ENCODE results near the gene PACSIN2. TPM values are rescaled to one million over a fixed set of nuclear protein-coding genes. Genes with fewer than 3 reads are reported as not detected.

Gene PACSIN2
- total and polyA plus RNA-seq, 10 of the 15 experiments (the other 5 are each of a cell fraction or from before 2014, with no cell fraction given) = 0.93 to 78.7 (median 46.8) TPM

DNA sequence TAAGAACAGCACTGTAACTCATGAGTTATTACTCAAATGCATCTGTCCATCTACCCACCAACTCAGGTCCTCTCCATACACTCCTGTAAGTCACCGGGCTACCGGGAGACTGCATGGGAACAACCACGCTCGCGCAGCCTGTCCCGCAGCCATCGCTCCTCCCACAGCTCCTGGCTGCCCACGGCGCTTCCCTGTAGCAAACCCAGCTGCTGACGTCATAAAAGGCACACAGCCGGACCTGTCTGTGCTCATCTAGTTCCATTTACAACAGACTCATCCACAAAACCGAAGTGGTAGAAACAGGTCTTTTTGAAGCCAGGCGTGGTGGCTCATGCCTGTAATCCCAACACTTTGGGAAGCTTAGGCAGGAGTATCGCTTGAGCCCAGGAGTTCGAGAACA, 23.4 kb upstream of the PACSIN2 start:
- in situ Hi-C loops (cut with MboI) = no loop called here
- no peak for DNase-seq (ENCODE audit: low read depth, low spot score)
- POLR2A ChIA-PET = no interaction called here

DNA sequence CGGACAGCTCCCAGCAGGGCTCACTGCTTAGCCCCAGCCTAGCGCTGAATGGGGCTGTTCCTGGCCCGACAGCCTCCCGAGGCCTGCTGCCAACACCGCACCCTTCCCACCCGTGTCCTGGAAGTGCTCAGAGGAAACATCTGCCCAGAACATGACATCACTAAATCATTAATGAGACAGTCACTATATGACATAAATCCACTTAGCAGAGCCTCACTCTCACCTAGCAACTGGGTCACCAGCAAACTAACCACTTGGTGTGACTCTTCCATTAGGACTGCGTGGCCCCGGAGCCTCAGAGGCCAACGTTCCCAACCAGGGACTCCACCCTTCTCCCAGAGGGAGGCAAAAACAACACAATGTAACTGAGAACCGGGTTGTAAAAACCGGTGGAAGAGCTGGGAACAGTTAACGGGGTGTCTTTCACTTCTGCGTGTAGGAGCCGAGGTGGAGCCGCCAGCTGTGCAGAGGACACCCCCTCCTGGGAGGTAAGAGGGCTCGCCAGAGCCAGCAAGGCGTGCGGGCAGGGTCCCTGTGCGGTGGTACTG, 21.4 kb upstream of the PACSIN2 start:
- BruUV-seq (replicated peaks) = no TSS peak
- H2AFZ ChIP-seq (ENCODE audit: control insufficient read depth, low read depth, low read length) = no peak overlapping the region
- no peaks in the 10 kb centered on the region for H3K27me3 ChIP-seq (replicated peaks in 1 of 2; ENCODE audit: control insufficient read depth in 2 of 2, insufficient read depth in 2 of 2, low read length in 1 of 2)
- intact Hi-C loops (cut with micrococcal nuclease; ENCODE audit: unreplicated experiment) = no loop called here
- ChIA-PET RAD21 (ENCODE audit: unreplicated experiment) (interaction anchor here (4.1 kb wide), 1 partner anchor 168 kb away, joined by 35 read pairs; no protein-coding TSS in a partner anchor), SMC1A (ENCODE audit: uncharacterized antibody, unreplicated experiment) (interaction anchor here (0.6 kb wide), 1 partner anchor 169 kb away, joined by 3 read pairs; no protein-coding TSS in a partner anchor), CTCF (interaction anchor here (5.2 kb wide), 1 partner anchor 170 kb away, joined by 58 read pairs; no protein-coding TSS in a partner anchor), POLR2A (interaction anchor here (1.1 kb wide), 1 partner anchor 144 kb away, joined by 3 read pairs; no protein-coding TSS in a partner anchor)
- H3K4me3 ChIP-seq = no peak overlapping the region
- H3K36me3 ChIP-seq (ENCODE audit: control insufficient read depth in 2 of 2, insufficient read depth in 2 of 2, low read length in 1 of 2) = no peaks in the 10 kb centered on the region
- no peak overlapping the region for H3K27ac ChIP-seq (ENCODE audit: control insufficient read depth, insufficient read depth)
- H3K9me3 ChIP-seq (replicated peaks; ENCODE audit: control insufficient read depth, insufficient read depth, low read length) = no peaks in the 10 kb centered on the region
- H4K20me1 ChIP-seq (ENCODE audit: control insufficient read depth, insufficient read depth) = no peaks in the 10 kb centered on the region
- FAIRE-seq (no peak), ATAC-seq (no peak), DNase-seq (ENCODE audit: low read depth, low spot score) (no peak)
- WGBS (ENCODE audit: insufficient coverage, insufficient replicate concordance, low lambda C conversion rate, missing lambda C conversion rate) = 58% methylated on average over 19 of the region's 19 CpGs
- no peaks in the 10 kb centered on the region for H3K79me2 ChIP-seq (ENCODE audit: control insufficient read depth, insufficient read depth, low read length)
- H3K4me2 ChIP-seq (ENCODE audit: control insufficient read depth, insufficient read depth) = no peak overlapping the region
- in situ Hi-C loops (cut with MboI) = no loop called here
- H3K9ac ChIP-seq (ENCODE audit: control insufficient read depth, insufficient read depth, low read length) = no peak overlapping the region
- H3K4me1 ChIP-seq (ENCODE audit: control insufficient read depth, insufficient read depth, low read length) = no peaks in the 10 kb centered on the region
- no peak for TF ChIP-seq BMI1 (IDR thresholded peaks at IDR 0.05; ENCODE audit: borderline replicate concordance)
- TF ChIP-seq IKZF1 (conservative IDR thresholded peaks at IDR 0.05) = no peak
- no peak for TF ChIP-seq NFYA (IDR thresholded peaks at IDR 0.05; ENCODE audit: borderline replicate concordance, low read depth, low read length)
- no peak for TF ChIP-seq NRF1 (conservative IDR thresholded peaks at IDR 0.05; ENCODE audit: low read depth, low read length)
- TF ChIP-seq BACH1 (IDR thresholded peaks at IDR 0.05; ENCODE audit: borderline replicate concordance) = no peak
- TF ChIP-seq, protein P1, sequence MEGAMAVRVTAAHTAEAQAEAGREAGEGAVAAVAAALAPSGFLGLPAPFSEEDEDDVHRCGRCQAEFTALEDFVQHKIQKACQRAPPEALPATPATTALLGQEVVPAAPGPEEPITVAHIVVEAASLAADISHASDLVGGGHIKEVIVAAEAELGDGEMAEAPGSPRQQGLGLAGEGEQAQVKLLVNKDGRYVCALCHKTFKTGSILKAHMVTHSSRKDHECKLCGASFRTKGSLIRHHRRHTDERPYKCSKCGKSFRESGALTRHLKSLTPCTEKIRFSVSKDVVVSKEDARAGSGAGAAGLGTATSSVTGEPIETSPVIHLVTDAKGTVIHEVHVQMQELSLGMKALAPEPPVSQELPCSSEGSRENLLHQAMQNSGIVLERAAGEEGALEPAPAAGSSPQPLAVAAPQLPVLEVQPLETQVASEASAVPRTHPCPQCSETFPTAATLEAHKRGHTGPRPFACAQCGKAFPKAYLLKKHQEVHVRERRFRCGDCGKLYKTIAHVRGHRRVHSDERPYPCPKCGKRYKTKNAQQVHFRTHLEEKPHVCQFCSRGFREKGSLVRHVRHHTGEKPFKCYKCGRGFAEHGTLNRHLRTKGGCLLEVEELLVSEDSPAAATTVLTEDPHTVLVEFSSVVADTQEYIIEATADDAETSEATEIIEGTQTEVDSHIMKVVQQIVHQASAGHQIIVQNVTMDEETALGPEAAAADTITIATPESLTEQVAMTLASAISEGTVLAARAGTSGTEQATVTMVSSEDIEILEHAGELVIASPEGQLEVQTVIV (IDR thresholded peaks at IDR 0.05; ENCODE audit: borderline replicate concordance, partially characterized antibody) = no peak
- TF ChIP-seq RB1 (IDR thresholded peaks at IDR 0.05; ENCODE audit: borderline replicate concordance) = no peak

More for the DNA sequence above, 23.4 kb upstream of the PACSIN2 start:
- Histone ChIP-seq H4K20me1 (ENCODE audit: control insufficient read depth, insufficient read depth) (no peaks in the 10 kb centered on the region), H3K4me1 (ENCODE audit: control insufficient read depth, insufficient read depth, low read length) (no peaks in the 10 kb centered on the region), H3K36me3 (ENCODE audit: control insufficient read depth in 2 of 2, insufficient read depth in 2 of 2, low read length in 1 of 2) (no peaks in the 10 kb centered on the region), H3K27ac (ENCODE audit: control insufficient read depth, insufficient read depth) (no peak overlapping the region), H2AFZ (ENCODE audit: control insufficient read depth, low read depth, low read length) (no peak overlapping the region), H3K79me2 (ENCODE audit: control insufficient read depth, insufficient read depth, low read length) (no peaks in the 10 kb centered on the region), H3K9ac (ENCODE audit: control insufficient read depth, insufficient read depth, low read length) (no peak overlapping the region), H3K4me2 (ENCODE audit: control insufficient read depth, insufficient read depth) (no peak overlapping the region), H3K27me3 (replicated peaks in 1 of 2; ENCODE audit: control insufficient read depth in 2 of 2, insufficient read depth in 2 of 2, low read length in 1 of 2) (no peaks in the 10 kb centered on the region), H3K9me3 (replicated peaks; ENCODE audit: control insufficient read depth, insufficient read depth, low read length) (no peaks in the 10 kb centered on the region), H3K4me3 (no peak overlapping the region)
- CTCF ChIA-PET = interaction anchor here (0.8 kb wide), 1 partner anchor 171 kb away, joined by 3 read pairs; no protein-coding TSS in a partner anchor
- BruUV-seq (replicated peaks) = no TSS peak
- WGBS (ENCODE audit: insufficient coverage, insufficient replicate concordance, low lambda C conversion rate, missing lambda C conversion rate) = 90% methylated on average over 15 of the region's 15 CpGs
- SMC1A ChIA-PET (ENCODE audit: uncharacterized antibody, unreplicated experiment) = interaction anchor here (0.9 kb wide), 1 partner anchor 116 kb away, joined by 3 read pairs; no protein-coding TSS in a partner anchor
- FAIRE-seq (no peak), ATAC-seq (no peak)
- intact Hi-C loops (cut with micrococcal nuclease; ENCODE audit: unreplicated experiment) = no loop called here
- RAD21 ChIA-PET (ENCODE audit: unreplicated experiment) = no interaction called here
- TF ChIP-seq, protein P2, sequence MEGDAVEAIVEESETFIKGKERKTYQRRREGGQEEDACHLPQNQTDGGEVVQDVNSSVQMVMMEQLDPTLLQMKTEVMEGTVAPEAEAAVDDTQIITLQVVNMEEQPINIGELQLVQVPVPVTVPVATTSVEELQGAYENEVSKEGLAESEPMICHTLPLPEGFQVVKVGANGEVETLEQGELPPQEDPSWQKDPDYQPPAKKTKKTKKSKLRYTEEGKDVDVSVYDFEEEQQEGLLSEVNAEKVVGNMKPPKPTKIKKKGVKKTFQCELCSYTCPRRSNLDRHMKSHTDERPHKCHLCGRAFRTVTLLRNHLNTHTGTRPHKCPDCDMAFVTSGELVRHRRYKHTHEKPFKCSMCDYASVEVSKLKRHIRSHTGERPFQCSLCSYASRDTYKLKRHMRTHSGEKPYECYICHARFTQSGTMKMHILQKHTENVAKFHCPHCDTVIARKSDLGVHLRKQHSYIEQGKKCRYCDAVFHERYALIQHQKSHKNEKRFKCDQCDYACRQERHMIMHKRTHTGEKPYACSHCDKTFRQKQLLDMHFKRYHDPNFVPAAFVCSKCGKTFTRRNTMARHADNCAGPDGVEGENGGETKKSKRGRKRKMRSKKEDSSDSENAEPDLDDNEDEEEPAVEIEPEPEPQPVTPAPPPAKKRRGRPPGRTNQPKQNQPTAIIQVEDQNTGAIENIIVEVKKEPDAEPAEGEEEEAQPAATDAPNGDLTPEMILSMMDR (IDR thresholded peaks at IDR 0.05 in 2 of 3, conservative IDR thresholded peaks at IDR 0.05 in 1 of 3; ENCODE audit: control insufficient read depth in 2 of 3, extremely low read depth in 1 of 3, insufficient read depth in 1 of 3, low read depth in 3 of 3, low read length in 3 of 3) = no peak

All from GM12878 (cell line).